ENCODE results near the gene PARD3.
"Not testable (repeated sequence)": the region's sequence is repeated elsewhere in the genome, so short reads cannot be mapped to it uniquely, and the experiment has no call there.

PARD3 gene

DNA sequence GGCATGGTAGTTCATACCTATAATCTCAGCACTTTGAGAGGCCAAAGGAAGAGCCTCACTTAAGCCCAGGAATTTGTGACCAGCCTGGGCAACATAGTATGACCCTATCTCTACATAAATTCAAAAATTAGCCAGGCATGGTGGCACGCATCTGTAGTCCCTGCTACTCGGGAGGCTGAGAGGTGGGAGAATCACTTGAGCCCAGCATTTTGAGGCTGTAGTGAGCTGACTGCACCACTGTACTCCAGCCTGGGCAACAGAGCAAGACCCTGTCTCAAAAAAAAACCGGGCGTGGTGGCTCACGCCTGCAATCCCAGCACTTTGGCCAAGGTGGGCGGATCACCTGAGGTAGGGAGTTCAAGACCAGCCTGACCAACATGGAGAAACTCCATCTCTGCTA lies 19.8 kb downstream of the PARD3 start:
- DNase-seq, result no peak

DNA sequence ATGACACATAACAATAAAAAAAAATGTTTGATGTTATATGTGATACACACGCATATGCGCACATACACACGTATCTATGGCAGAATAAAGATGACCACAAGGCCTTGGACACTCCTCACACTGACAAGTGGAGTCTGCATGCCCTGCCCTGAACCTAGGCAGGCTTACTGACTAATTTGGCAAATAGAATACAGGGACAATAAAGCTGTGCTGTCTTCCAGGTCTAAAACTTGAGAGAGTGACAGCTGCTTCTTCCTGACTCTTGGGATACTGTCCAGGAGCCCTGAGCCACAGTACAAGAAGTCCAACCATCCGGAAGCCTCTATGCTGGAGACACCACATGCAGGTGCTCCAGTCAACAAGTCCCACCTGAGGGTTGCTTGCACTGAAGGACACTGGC lies 20.3 kb downstream of the PARD3 start:
- DNase-seq, result no peak

DNA sequence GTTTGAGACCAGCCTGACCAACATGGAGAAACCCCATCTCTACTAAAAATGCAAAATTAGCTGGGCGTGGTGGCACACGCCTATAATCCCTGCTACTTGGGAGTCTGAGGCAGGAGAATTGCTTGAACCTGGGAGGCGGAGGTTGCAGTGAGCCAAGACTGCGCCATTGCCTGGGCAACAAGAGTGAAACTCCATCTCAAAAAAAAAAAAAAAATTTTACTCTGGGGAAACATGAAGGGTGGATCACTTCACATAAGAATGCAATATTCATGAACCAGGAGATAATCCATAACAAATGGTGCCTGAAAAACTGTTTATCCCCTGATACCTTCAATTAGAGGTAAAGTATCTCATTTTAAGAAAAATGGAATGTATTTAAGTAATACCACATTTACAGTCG lies 21.5 kb downstream of the PARD3 start:
- DNase-seq, result not testable (repeated sequence)

DNA sequence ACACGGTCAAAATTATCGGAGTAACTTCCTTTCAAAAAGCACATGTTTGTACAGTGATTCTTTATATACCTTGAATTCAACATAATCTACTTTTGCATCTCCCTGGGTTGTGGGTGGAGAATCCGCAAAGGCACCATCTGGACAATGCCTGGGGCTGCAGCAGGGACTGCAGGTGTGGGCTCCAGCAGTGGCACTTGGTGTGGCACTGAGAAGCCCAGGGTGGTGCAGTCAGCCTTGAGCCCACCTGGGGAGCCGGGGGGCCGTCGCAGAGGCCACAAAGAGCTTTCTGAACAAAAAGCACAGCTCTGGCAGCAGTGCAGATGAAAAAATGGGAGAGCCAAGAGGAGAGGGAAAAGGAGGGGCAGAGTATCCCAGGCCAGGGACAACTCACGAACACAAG lies 22.2 kb downstream of the PARD3 start:
- DNase-seq, result no peak

DNA sequence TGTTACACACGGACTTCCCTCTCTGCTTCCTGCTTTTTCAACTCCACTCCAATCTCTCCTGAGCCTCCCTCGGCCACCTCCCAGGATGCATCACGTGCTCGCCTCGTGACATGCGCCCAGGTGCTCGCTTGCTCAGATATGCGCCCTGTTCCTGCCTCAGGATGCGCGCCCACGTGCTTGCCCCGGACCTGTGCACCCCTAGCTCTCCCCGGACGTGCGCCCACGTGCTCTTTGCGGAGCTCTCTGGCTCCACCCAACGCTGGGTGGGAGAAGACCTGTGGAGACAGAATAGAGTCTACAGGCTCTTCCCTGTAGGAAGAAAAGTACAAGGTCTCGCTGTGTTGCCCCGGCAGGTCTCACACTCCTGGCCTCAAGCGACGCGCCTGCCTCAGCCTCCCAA lies 23.1 kb downstream of the PARD3 start:
- no peak for DNase-seq

DNA sequence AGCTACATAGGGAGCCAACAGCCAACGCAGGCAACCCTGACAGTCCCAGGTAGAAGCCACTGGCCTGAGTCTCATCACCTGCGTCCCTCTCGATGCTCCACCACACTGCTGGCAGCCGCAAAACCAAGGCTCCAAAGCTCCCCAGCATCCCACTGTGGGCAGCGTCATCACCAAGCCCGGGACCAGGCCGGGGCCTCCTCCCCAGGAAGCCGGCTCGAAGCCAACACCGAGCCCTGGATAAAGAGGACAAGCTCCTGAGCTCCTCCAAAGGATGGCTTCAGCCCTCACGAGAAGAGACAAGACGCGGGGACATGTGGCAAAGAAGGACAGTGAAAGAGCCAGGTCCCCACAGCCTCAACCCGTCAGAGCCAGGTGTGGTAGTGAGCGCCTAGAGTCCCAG lies 23.9 kb downstream of the PARD3 start:
- DNase-seq, result no peak

DNA sequence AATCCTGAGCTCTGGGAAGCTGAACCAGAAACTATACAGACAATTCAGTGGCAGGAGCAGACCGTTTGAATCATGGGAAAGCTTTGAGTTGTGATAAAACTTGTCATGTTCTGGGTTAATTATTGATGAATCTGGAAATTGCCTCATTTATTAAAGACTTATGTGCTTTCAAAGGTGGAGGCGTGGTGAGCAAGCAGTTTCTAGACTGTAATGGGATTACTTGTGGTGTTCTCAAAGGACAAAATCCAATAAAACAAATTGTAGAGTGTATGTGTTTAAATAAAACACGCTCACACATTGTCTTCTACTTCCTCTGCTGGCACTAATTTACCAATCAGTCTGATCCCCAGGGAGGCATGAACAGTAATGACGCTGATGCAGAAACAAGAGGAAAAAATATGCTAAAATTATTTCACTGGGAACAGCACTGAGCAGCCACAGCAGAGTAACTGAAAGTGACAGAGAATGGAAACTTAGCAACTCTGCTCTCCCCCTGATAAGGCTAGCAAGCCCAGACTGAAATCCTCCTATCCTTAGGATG lies 25.1 kb downstream of the PARD3 start:
- DNase-seq, result no peak

DNA sequence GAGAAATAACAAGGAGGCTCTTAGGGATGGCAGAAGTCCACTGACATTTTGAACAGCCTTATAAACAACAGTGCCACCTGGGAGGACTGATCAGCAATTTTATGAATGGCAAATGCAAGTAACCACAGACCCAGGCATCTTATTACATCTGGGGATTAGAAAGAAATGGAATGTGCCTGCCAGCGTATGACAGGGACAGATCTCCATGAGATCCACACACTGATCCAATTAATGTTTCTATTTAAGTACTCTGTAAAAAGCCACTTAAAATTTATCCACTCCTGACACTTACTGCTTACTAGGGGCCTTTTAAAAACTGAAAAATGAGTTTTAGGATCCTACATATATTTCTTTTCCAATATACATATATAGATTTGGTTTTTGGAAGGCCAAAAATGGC lies 28.6 kb downstream of the PARD3 start:
- DNase-seq, result no peak

DNA sequence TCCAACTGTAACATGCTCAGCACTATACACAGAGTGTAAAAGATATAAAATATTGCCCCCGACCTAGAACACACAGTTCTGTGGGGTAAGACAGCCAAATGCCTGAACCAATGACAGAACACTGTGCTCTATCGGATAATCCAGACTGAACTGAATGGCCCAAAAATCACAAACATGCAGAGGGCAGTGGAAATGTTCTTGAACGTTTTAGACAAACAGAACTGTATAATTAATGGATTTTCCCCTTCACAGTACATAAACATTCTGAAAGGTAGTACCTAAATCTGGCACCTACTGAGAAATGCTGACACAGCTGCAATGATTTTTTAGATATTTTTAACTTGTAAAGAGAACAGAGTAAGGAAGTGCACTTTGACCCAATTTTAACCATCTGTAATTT lies 33.4 kb downstream of the PARD3 start:
- no peak for DNase-seq

DNA sequence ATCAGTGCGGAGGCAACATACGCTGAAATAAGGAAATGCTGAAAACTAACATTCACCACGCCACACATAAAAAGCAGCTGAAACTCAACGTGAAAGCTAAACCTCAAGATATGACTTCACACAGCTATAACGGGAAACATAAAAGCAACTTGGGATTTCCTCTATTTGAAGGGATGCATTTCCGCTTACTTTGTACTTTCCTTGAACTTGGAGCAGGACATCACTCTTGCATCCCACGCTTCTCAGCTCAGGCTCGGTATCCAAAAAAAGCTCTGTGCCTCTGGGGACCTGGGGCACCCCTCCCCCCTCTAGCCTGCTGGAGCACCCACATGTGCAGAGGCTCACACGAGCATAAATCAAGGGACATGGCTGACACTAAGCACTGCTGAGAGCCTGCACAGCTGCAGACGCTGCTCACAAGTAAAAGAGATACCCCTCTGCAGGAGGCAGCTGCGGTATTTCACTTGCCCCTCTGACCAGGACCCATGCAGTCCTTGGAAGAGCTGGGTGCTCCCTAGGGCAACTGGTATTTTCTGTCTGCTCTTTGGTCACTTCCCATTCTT lies 34.2 kb downstream of the PARD3 start:
- no peak for DNase-seq

DNA sequence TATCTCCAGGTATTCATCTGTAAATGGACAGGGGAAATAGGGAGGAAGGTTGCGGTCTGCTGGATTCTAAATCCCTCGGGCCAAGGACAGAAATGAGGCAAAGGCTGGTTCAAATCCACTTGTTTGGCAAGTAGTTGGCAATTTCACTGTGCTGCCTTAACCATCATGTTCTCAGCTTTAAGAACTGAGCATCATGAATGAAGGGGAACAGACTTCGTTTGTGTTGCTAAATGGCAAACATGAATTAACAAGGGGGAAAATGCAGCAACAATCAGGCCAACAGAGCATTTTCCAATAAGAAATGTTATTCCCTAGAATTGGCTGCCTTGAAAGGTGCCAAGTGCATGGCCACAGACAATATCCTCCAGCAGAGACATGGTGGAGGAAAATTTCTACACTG lies 36.9 kb downstream of the PARD3 start:
- DNase-seq, result no peak

DNA sequence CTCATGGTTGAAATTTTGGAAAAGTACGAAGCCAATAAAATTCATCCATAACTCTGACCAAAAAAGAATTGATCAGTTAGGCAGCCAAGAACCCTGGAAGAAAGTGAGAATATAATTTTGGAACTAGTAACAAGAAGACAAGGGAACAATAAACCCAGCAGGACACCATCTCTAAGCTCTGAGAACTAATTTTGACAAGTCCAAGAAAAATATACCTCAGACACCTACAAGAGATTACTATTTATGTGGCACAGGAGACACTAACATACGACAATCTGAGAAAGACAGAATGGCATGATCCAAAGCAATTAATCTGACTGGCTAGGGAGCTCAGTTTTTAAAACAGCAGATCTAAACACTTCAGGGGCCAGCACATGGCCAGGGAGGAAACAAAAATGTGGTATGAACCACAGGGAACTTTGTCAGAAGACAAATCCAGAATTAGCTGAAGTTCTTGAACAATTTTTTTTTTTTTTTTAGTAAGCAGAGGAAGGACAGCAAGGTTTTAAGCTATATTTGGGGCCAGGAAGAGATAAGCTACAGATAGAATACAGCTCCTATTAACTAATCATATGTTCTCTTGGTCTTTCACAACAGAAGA lies 38.9 kb downstream of the PARD3 start:
- no peak for DNase-seq

DNA sequence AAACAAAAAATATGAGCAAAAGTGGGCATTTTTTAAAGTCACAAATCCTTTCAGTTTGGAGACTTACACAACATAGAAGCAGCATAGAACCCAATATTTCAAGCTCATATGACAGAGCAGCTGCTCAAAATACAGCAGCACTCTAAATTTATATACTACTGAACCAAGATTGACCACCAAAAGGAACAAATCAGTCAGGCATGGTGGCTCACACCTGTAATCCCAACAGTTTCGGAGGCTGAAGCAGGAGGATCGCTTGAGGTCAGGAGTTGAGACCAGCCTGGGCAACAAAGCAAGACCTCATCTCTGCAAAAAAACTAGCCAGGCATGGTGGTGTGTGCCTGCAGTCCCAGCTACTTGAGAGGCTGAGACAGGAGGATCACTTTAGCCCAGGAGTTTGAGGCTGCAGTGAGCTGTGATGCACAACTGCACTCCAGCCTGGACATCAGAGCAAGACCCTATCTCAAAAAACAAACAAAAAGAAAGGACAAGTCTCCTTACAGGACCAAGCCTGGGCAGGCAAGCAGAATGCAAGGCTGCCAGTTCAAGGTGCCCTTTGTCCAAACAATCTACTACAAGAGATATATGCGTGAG lies 40.0 kb downstream of the PARD3 start:
- DNase-seq, result no peak

DNA sequence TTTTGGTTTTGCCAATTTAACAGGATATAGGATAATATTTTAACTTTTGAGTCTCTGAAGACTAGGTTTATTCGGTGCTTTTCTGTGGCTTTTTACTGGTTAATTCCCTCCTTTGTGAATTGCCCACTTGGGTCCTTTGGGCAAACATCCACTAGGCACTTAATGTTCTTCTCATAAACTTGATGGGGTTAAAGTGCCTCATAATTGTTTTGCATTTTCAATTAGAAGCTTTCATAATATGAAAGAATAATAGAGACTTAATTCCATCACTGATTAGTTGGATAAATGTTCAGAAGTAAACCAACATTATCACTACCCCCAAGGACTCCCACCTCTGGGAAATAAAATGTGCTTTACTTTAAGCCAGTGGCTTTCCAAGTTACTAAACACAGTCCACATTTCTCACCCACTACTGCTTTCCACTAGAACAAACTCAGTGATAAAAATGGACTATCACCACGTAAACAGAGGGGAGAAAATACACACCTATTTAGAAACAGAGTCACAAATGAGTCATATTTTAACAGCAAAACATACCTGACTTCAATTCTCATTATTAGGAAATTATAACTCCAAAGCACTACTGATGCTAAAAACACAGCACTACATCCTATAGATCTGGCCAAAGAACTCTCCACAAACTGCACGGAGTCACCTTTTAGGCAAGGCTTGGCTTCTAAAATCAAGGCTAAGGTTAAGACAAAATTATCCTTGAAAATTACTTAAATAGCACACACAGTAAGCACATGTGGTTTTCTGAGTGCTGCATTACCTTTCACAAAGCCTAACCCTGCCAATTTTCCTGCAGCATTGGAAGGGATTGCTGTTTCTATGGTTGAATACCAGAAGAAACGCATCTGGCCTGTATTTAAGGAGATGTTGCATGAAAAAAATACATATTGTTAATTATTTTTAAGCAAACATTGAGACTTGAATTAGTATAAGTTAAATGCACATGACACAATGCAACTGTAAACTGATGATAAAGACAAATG lies 41.2 kb downstream of the PARD3 start:
- DNase-seq, result no peak

DNA sequence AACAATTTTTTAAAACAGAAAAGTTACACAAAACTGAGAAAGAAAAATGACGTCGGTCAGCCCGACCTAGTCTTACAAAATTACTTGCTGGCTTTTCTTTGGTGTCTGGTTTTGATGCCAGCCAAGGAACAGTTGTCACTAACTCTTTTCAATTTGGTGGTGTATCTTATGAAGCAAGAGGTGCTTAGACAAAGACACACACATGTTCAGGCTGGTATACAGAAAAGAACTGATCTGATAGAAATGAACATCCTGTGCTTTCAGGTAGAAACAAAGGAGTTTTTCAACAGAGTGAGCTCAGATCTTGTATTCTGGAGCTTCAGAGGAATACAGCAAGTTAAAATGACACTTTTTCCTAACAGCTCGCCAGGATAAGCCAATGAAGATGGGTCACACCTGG lies 43.6 kb downstream of the PARD3 start:
- DNase-seq, result no peak

DNA sequence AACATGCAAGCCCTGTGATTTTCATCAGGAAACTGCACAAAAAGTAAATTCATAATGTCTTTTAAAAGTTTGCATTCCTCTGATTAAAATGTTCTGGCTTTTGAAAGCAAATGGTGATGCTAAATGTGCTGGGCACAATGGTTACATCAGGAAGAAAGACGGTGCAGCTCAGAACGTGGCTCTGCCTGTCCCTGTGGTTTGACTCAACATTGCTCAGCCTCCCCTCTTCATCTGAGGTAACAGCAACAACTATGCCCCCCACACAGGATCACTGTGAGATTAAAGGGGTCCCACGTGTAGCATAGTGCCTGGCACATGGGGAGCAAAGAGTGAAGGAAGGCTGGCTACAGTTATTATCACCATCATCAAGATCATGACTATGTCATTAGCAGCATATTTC lies 44.0 kb downstream of the PARD3 start:
- DNase-seq, result no peak

DNA sequence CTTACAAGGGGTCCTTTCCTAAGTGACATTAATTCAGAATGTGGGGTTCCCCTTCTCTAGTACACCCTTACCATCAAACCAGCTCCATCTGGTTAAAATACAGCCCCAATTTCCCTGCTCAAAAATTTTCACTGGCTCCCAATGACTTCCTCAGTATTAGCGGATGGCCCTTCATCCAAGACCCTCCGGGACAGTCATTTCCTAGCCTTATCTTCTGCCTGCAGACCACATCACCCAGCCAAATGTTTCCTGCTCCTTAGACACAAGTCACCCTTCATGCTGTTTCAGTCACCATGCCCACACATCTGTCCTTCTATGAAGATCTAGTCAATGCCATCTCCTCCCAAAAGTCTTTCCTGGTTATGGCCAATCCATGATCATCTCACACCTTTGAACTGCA lies 45.2 kb downstream of the PARD3 start:
- DNase-seq, result no peak

DNA sequence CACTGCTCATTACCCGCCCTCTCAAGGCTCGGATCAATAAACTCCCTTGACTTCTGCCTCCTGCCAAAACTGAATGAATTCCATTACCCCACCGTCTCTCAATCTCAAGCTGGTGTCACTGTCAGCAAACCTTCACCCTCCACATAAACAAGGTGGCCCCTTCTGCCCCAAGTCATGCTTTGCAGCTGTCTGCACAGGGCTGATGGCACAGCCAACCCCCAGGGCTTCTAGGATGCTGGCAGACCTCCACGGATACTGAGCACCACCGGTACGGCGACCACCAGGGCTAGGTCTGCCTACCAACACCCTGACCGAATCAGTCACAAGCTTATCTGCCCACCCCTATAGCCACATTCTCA lies 46.1 kb downstream of the PARD3 start:
- DNase-seq, result no peak

DNA sequence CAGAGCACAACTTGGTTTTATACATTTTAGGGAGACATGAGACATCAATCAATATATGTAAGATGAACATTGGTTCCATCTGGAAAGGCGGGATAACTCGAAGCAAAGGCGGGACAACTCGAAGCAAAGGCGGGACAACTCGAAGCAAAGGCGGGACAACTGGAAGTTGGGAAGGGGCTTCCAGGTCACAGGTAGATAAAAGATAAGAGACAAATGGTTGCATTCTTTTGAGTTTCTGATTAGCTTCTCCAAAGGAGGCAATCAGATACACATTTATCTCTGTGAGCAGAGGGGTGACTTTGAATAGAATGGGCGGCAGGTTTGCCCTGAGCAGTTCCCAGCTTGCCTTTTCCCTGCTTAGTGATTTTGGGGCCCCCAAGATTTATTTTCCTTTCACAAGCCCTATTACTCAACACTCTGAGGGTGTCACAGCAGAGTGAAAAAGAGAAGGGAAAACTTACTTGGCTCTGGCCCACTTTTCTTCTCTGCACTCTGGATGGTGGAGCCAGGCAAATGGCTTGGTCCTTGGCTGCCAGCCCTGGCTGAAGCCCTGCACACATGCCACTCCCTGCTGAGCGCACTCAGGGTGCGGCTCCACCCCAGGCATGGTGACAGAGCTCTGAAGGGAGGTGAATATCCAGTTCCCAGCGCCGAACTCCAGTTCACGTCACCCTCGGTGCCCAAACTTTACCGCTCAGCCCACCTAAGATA lies 46.7 kb downstream of the PARD3 start:
- DNase-seq, result no peak

DNA sequence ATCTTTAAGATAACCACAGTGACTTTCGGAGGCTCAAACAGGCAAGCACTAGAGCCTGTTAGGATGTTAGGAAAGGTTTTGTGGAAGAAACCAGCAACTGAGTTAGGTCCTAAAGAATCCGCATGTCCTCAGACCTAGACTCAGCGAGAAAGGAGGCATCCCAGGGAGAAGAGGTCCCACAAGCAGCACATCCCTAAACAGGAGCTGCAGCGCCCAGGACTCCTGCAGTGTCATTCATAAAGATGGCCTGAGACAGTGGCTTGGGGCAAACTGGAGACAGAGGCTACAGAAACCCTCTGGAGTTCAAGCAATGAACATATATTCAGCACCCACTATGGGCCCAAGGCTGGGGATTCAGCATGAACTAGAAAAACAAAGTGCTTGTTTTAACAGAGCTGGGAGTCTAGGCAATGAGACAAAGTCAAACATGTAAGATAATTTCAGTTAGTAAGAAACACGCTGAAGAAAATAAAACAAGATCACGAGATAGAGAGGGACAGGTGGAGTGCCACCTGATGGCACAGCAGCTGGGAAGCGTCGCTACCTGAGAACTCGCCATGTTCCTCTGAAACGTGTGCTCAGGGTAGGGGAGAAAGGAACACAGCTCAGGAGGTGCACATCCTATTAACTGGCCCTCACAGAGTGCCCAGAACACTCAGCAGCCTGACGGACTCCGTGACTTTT lies 48.1 kb downstream of the PARD3 start:
- DNase-seq, result no peak

DNA sequence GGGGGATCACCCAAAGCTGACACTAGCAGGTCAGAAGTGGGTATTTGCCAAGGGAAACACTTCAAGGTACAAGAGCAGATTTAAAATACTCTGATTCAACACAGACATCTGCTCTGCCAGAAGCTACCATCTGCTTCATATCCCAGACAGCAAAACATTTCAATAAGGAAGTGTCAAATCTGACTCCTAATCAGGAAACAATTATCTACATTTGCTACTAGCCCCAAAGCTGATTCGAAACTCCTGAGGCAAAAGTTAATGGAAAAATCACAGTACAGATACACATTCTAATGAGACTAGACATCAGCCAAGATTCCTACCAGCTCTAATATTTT lies 48.9 kb downstream of the PARD3 start:
- DNase-seq, result no peak

DNA sequence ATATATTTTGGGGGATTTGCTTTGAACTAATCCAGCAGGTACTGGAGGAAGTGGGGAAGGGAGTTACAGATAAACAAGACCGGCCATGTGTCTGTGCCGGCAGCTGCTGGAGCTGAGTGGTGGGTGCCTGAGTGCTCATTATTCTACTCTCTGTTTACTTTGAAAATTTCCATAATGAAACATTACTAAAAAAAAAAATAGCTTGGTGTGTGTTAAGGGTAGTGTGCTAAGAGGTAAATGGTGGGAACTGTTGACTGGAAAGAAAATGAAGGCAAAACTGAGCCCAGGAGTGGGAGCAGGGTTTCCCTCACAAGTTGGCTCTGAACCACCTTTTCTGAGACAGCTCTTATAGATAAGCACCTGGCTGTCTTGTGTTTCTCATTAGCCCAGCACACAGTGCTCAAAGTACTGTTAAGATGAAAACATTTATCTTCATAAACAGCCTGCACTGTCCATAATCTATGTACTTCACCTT lies 50.6 kb downstream of the PARD3 start:
- DNase-seq, result no peak
